SK-MEL-5 (cell line): ENCODE measurements around the gene UBXN2A. TPM values are rescaled to one million over a fixed set of nuclear protein-coding genes. Genes with fewer than 3 reads are reported as not detected.
"Not testable (repeated sequence)": the region's sequence is repeated elsewhere in the genome, so short reads cannot be mapped to it uniquely, and the experiment has no call there.

Source experiments
- DNase-seq: peaks from one replicate; pipeline ENCODE4 v3.0.0-alpha.2; 2016; ENCODE audit warnings: low read depth, low spot score
- in situ Hi-C: cut with HindIII; loops from 2 replicates; pipeline ENCODE4 v1.10.0; 2016; ENCODE audit warnings: low sequenced_read_pairs, high pct_unique_total_duplicates, low pct_unique_long_range_greater_than_20kb
- total RNA-seq: library from RNA; depleted of rRNA; stranded (reverse); fragments of >200 nt; shearing (Covaris generic); gene quantifications from 2 replicates; pipeline ENCODE4 v1.2.3, GENCODE V29; 2014

UBXN2A gene
- total RNA-seq, 1 experiment from 2014 or later = 39.4 TPM

DNA sequence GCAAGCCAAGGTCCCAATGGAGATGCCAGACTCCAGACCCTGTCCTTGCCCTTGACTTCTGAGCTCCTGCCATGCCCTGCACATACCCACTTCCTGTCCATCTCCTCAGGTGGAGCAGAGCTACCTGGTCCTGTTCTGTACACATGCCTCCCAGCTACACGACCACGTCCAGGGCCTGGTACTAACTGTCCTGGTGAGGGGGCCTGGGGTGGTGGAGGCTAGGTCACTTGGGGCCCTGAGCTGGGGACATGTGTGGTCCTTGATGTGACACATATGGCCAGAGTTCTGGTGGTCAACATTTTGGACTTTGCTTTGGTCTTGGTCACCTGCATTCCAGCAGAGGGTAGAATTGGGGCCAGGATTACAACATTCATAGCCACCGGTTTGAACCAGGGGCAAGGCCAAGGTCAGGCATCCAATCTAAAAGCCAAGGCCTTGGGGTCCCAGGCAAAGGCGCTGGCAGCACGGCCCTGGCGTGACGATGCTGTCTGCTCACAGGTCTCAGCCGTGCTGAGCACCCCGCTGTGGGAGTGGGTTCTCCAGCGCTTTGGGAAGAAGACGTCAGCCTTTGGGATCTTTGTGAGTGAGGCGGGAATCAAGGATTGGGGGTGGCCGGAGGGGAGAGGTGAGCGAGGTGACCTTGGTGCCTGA, 82.2 kb downstream of the UBXN2A start:
- in situ Hi-C loops = no loop called here
- no peak for DNase-seq

DNA sequence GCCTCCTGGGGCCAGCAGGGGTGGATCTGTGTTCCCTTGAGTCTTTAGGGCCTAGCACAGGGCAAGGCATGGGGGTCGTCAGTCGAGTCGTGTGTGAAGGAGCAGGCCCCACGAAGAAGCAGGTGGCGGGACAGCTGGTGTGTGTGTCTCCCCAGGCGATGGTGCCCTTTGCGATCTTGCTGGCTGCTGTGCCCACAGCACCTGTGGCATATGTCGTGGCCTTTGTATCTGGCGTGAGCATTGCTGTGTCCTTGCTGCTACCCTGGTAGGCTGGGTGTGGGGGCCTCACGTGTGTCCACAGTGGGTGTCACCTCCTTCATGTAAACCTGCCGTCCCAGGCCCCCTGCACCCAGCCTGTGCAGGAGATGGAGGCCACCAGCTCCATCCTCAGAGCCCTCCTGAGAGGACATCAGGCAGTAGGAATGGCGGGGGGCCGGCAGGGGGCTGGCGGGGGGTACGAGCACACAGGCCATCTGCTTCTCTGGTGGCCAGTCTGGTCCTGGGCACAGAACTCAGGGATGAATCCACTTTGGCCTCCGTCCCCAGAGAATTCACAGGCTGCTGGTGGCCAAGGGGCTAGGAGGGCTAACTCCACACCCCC, 82.8 kb downstream of the UBXN2A start:
- in situ Hi-C loops = no loop called here
- DNase-seq = no peak

DNA sequence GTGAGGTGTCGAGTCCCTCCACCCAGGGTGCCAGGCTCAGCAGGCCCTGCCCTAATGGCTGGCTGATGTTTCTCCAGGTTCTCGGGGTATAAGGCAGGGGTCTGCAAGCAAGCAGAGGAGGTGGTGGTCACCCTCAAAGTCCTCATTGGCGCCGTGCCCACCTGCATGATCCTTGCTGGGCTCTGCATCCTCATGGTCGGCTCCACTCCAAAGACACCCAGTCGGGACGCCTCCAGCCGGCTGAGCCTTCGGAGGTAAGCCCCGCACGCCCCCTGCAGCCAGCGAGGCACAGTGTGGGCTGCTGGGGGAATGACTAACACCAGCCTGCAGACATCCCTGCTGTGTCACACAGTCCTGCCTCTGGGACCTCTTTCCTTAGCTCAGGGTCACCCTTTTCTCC, 83.8 kb downstream of the UBXN2A start:
- DNase-seq = peak; percentile 59
- in situ Hi-C loops = no loop called here

DNA sequence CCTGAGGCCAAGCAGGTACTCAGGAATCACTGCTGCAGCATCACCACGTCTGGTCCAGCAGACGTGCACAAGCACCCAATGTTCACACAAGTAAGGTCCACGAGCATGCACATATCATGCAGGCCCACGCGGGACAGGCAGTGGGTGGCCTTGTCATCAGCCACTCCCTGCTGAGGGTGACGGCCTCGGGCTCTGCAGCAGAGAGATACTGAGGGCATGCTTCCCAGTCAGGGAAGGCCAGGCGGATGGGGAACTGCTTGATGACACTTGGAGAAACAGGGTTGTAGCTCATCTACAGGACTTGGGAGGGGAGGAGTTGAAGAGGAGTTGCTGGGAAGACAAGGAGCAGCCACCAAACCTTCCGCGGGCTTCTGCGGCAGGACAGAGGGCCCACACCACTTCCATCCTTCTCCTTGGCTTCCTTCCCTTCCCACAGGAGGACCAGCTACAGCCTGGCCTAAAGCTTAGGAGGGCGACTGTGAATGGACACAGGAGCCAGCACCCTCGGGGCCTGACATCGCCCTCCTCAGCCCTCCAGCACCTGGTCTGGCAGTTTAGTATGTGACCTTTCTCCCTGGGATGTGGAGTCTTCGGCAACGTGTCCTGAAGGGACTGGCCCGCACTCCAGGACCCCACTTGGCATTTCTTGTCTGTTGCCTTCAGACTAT, 84.9 kb downstream of the UBXN2A start:
- no peak for DNase-seq
- in situ Hi-C loops = no loop called here

DNA sequence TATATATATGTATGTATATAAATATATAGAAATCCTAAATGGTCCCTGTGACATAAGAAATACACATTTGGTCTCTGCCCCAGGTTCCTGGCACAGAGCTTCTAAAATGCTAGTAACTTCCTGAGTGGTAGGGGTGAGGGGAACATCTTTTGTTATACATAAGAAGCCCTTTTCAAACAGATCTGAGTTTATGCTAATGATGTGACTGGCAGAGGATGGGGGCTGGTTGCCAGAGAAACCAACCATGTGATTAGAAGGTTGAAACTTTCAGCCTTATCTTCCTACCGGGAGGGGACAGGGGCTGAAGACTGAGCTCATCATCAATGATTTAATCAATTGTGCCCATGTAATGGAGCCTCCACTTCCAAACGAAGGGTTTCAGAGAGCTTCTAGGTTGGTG, 86.0 kb downstream of the UBXN2A start:
- in situ Hi-C loops = no loop called here
- DNase-seq = no peak

DNA sequence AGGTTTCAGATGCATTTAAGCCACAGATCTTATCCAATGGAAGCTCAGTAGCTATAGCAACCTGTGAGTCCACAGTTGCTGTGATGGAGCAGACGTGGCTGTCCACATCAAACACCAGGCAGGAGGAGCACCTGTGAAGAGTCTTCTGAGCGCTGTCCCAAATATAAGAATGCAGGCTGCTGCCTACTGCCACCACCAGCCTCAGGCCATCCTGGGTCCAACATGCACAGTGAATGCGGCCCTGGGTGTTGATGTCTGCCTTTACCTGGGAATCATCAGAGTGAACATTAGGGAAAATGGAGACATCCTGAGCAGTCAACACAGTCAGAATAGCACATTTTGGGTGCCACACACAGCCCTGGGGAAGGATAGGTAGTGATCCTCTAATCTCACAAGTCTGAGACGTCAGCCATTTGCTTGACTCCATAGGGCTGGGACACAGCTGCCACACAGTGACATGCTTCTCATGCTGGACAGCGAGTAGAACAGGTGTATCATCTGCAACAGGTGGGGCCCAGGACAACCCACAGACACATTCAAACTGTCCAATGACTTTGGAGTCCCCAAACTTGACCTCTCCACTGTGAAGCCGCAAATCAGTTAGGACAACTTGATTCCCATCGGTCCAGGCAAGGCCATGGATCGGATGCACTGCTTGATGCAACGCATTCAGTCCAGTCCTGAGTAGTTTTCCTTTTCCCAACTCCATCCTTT, 98.7 kb downstream of the UBXN2A start:
- DNase-seq = no peak
- in situ Hi-C loops = no loop called here

DNA sequence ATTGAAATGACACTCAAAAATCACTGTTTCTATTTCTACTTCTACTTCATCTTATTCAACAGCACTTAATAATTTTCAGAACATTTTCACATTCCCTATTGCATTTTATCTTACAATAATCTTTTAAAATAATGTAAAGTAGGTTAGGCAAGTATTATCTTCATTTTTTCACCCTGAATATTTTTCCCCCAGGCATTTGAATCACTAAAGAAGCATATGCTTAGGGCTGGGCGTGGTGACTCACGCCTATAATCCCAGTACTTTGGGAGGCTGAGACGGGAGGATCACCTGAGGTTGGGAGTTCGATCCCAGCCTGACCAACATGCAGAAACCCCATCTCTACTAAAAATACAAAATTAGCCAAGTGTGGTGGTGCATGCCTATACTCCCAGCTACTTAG, 100.2 kb downstream of the UBXN2A start:
- DNase-seq = no peak
- in situ Hi-C loops = no loop called here

DNA sequence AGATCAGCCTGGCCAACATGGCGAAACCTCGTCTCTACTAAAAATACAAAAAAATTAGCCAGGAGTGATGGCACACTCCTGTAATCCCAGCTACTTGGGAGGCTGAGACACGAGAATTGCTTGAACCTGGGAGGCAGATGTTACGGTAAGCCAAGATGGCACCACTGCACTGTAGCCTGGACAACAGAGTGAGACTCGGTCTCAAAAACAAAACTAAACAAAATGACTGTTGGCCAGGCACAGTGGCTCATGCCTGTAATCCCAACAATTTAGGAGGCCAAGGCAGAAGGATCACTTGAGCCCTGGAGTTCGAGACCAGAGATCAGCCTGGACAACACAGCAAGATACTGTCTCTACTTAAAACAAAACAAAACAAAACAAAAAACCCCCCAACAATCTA, 102.9 kb downstream of the UBXN2A start:
- in situ Hi-C loops, DNase-seq: not testable (repeated sequence)

DNA sequence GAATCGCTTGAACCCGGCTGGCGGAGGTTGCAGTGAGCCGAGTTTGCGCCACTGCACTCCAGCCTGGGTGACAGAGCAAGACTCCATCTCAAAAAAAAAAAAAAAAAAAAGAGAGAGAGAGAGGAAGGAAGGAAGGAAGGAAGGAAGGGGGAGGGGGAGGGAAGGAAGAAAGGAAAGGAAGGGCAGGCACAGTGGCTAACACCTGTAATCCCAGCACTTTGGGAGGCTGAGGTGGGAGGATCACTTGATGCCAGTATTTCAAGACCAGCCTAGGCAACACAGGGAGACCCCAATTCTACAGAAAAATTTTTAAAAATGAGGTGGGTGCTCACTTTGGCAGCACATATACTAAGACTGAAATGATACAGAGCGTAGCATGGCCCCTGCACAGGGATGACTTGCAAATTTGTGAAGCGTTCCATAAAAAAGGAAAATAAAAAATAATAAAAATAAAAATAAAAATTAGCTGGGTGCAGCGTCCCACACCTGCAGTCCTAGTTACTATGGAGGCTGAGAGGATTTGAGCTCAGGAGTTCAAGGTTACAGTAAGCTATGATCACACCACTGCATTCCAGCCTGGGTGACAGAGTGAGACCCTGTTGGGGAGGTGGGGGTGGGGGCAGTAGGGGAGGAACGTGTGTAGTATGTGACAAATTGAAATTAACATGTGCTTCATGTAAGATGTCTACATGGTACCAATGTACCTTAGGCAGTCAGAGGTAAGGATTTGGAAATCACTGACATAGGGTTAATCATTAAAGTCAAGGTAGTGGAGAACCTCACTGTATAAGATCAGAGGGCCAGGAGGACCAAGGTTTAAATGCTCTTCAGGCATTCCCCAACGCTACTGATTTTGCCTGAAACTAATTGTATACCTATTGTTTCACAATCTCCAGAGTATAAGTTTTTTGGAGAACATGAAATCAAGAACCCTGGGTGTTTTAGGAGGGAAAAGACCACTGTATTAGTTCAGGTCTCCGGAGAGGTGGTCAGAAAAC, 105.5 kb downstream of the UBXN2A start:
- no peak for DNase-seq
- in situ Hi-C loops = no loop called here

DNA sequence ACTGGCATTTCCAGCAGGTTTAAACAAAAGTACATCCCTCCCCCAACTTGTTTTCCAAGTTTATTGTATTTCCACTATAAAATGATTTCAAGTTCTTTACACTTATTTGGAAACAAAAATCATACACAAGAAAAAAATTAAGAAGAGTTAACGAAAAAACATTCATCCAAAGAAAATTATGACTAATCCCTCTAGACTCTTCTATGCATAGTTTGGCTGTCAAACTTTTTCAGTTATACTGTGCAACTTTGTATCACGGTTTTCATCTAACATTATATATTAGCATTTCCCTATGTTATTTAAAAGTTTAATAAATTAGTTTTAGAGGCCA, 106.3 kb downstream of the UBXN2A start:
- in situ Hi-C loops = no loop called here

DNA sequence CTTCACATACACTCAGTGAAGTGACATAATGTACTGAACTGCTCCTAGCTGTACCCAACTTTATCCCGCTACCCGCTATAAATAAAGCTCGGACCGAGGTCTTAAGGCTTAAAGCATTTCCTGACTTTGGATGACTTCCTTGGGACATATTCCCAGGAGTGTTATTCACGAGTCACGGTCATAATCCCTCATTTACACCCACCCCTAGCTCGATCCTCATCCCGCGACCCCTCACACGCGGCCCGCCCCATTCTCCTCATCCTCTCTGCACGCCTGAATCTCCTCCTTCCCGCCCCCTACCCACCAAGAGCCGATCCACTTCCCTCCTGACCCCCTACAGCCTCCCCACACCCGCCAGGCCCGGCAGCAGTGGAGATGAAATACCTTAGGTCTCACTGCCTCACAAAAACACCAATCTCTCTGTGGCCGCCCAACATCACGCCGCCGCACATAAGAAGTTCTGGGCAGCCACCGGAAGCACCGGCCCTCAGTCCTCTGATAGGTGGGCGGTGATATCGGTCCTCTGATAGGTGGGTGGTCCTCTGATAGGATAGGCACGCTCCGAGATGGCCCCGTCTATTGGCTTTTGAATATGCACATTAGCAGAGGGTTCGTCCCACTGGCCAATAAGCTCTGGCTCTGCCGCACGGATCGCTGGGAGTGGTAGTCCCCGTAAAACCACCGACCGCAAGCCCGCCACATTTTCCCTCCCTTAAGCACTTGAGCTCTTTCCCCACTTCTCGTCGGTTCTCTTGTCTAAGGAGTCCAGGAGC, 106.9 kb downstream of the UBXN2A start, which contains the start of gene WDCP:
Gene WDCP, minus strand, starts transcription at position 462 of the 773 bp plus-strand sequence. CDS start 7,897 bp downstream, outside the sequence.
- in situ Hi-C loops = no loop called here

More for the DNA sequence above, 106.3 kb downstream of the UBXN2A start:
- DNase-seq = no peak

DNA sequence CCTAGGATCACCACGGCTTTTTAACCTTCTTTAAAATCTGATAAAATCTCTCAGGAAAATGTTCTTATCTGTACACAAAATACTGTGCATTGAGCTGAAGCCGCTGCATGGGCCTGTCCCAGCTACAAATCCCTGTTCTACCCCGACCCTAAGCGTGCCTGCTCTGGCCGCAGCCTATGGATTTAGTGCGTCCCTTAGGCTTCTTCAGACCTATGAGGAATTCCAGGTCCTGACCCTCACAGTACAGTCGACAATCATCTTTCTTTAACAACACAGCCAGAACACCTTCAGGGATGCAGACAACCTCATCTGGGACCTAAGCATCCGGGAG, 107.4 kb downstream of the UBXN2A start:
- in situ Hi-C loops = no loop called here

More for the DNA sequence above, 106.9 kb downstream of the UBXN2A start, which contains the start of gene WDCP:
- DNase-seq = peak; percentile 100

DNA sequence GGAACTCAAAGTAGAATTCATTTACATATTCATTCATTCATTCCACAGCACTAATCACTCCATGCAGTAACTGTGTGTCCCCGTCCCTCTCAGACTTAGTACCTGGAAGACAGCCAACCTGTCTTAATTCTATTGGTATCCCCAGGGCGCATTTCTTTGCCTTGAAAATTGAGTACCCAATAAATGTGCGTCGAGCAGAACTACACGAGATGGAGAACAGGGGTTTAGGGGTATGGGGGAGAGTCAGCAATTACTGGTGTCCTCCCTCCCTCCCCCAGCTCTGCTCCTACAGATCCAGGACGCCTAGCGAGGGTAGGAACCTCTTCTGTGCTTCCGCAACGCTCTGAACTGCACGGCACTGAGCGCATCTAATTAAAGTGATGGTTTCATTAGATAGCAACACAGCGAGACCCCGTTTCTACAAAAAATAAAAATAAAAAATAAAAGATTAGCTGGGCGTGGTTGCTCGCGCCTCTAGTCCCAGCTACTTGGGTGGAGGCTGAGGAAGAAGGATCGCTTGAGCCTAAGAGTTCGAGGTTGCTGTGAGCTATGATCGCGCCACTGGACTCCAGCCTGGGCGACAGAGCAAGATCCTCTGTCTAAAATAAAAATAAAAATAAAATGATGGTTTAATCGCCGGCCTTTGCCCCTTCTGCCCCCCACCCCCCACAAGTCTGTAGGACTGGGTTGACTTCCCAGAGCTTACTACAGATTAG, 108.7 kb downstream of the UBXN2A start:
- no peak for DNase-seq
- in situ Hi-C loops = no loop called here

More for the DNA sequence above, 107.4 kb downstream of the UBXN2A start:
- DNase-seq = no peak

DNA sequence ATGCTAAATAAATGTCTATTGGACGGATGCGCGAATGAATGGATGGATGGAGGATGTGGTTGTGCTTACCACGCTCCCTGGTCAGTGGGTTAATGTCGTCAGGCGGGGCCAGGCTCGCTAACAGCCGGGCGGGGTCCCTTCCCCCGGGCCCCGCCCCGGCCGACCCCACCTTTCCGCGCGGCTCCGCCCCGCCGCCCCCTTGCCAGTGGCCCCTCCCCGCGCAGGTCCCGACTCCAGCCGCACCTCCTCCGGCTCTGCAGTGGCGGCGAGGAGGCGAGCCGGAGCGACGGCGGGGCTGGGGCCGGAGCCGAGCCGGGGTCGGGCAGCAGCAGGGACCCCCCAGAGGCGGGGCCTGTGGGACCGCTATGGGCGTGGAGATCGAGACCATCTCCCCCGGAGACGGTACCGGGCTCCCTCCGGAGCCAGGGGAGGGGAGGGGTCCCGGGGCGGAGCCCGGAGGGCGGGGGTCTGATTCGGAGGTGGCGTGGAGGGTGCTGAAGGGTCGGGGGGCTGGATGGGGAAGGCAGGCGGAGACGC, 109.3 kb downstream of the UBXN2A start, which contains the start of gene FKBP1B:
Gene FKBP1B, plus strand, starts transcription at position 257 of the 537 bp plus-strand sequence. Its CDS starts 109 bp downstream, at position 366.
- in situ Hi-C loops = no loop called here
- peak; percentile 77 for DNase-seq

DNA sequence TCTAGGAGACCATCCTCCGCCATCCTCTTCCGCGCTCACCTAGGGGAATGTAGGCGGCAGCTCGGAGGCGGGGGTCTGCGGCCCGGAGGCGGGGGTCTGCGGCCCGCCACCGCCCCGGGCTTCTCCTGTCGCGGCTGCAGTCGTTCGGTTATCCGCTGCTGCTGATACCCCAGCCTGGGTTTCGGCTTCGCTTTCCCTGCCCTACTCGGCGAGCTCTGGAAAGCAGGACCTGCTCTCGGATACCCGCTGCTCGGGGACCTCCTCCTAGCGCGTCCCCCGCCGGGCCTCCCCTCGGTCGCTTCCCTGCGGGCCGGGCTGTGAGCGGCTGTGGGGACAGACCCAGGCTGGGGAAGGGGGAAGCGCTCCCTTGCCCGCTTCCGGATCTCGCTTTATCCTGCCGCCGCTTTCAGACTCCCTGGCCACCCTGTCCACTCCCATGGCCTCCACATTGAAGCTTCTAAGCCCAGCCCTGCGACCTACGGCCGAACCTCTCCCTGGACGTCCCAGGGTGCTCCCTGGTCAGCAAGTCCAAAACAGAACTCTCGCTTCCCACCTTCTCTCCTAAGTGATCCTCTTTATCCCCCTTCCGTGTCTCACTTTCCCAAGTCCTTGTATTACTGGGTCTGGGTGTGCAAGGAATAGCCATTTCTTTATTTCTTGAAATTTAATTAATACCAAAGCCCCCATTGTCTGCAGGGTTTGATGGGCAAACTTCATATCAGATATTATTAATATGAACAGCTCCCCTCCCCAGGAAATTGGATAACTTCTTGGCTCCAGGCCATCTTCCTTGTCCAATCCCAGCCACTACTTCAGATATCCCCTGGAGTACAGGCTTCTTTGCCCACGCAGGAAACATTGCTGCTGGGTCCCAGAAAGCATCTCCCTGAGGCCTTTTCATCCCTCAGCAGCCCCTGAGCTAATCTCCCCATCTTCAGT, 110.0 kb downstream of the UBXN2A start:
- DNase-seq = peak; percentile 21
- in situ Hi-C loops = no loop called here
